Thoracic aorta (tissue), 2 donors: ENCODE measurements around the gene NOS1AP. TPM values are rescaled to one million over a fixed set of nuclear protein-coding genes. Genes with fewer than 3 reads are reported as not detected.

ENCODE experiments used
- ATAC-seq: fragments of 150-250 bp; one replicate; pipeline ENCODE4 v1.8.0; 2017; ENCODE audit warnings: low read depth; ENCODE audit not compliant: insufficient number of reproducible peaks, low FRiP score
- DNase-seq: peaks from one replicate; pipeline ENCODE4 v3.0.0-alpha.2; 2020; ENCODE audit warnings: low spot score
- H3K27ac ChIP-seq, 2 donors: fragments of 200-600 bp; sonication (generic); 1 replicate in 1 of 2; 2 replicates in 1 of 2; pipeline ENCODE4 v1.5.1; 2016; ENCODE audit warnings: mild to moderate bottlenecking in 2 of 2, moderate library complexity in 2 of 2
- H3K27me3 ChIP-seq: fragments of 200-600 bp; sonication (generic); replicated peaks from 2 replicates; pipeline ENCODE4 v1.6.0; 2016; ENCODE audit warnings: mild to moderate bottlenecking; ENCODE audit not compliant: insufficient read depth
- H3K36me3 ChIP-seq: fragments of 200-600 bp; sonication (generic); one replicate; pipeline ENCODE4 v1.5.1; 2016
- H3K4me1 ChIP-seq, 2 donors: fragments of 200-600 bp; sonication (generic); 1 replicate in 1 of 2; 2 replicates in 1 of 2; pipeline versions ENCODE4 v1.5.1 to v1.6.0; 2016; ENCODE audit warnings: low read depth in 2 of 2, mild to moderate bottlenecking in 1 of 2; ENCODE audit not compliant: control insufficient read depth in 1 of 2
- H3K4me3 ChIP-seq: fragments of 200-600 bp; sonication (generic); 2 replicates; pipeline ENCODE4 v1.5.1; 2016; ENCODE audit warnings: mild to moderate bottlenecking
- H3K9me3 ChIP-seq: fragments of 200-600 bp; sonication (generic); 2 replicates; pipeline ENCODE4 v1.5.1; 2016
- CTCF ChIP-seq: fragments of 200-600 bp; sonication (generic); IDR thresholded peaks from one replicate; pipeline ENCODE4 v1.5.1; 2019; ENCODE audit warnings: antibody characterized with exemption
- total RNA-seq, 2 donors: library from RNA; depleted of rRNA; stranded (reverse); fragments of >200 nt; gene quantifications; one replicate each; pipeline versions ENCODE4 v1.1.0 to v1.2.3, GENCODE V29; 2016

The NOS1AP gene
- total RNA-seq, 2 donors from 2014 or later: 6.3 to 12.2 TPM

- no peak overlapping the region for H3K27ac ChIP-seq
- no peaks in the 10 kb centered on the region for H3K36me3 ChIP-seq
- H3K4me1 ChIP-seq: no peaks in the 10 kb centered on the region
- no peak overlapping the region for H3K4me3 ChIP-seq
- H3K9me3 ChIP-seq: no peaks in the 10 kb centered on the region
- no peaks in the 10 kb centered on the region for H3K27me3 ChIP-seq
- no peak for DNase-seq
- ATAC-seq: no peak
- no peak for TF ChIP-seq CTCF
Measured at GRCh38 chr1:162264108-162264507, 194.6 kb downstream of the NOS1AP start.

GRCh38 chr1:162265983-162266382 is 196.5 kb downstream of the NOS1AP start:
- no peak for TF ChIP-seq CTCF
- no peak for ATAC-seq

GRCh38 chr1:162270016-162270770 is 200.7 kb downstream of the NOS1AP start:
- Histone ChIP-seq H3K4me1 (no peaks in the 10 kb centered on the region), H3K27ac (no peak overlapping the region), H3K4me3 (no peak overlapping the region), H3K36me3 (no peaks in the 10 kb centered on the region), H3K9me3 (no peaks in the 10 kb centered on the region), H3K27me3 (no peaks in the 10 kb centered on the region)
- TF ChIP-seq CTCF: no peak
- ATAC-seq (no peak), DNase-seq (no peak)

More at GRCh38 chr1:162265983-162266382, 196.5 kb downstream of the NOS1AP start:
- Histone ChIP-seq H3K27ac (no peak overlapping the region), H3K27me3 (no peaks in the 10 kb centered on the region), H3K4me3 (no peak overlapping the region), H3K9me3 (no peaks in the 10 kb centered on the region), H3K36me3 (no peaks in the 10 kb centered on the region), H3K4me1 (no peaks in the 10 kb centered on the region)
- no peak for DNase-seq

- H3K4me3 ChIP-seq: no peak overlapping the region
- H3K9me3 ChIP-seq: no peaks in the 10 kb centered on the region
- H3K27ac ChIP-seq: no peak overlapping the region
- no peaks in the 10 kb centered on the region for H3K27me3 ChIP-seq
- no peak for DNase-seq
- no peaks in the 10 kb centered on the region for H3K36me3 ChIP-seq
- no peak for ATAC-seq
- H3K4me1 ChIP-seq: no peaks in the 10 kb centered on the region
- no peak for TF ChIP-seq CTCF
Measured at GRCh38 chr1:162271972-162272371, 202.5 kb downstream of the NOS1AP start.

GRCh38 chr1:162272419-162272818 is 202.9 kb downstream of the NOS1AP start:
- no peaks in the 10 kb centered on the region for H3K27me3 ChIP-seq
- H3K4me3 ChIP-seq: no peak overlapping the region
- H3K4me1 ChIP-seq: no peaks in the 10 kb centered on the region
- DNase-seq (no peak), ATAC-seq (no peak)
- no peak overlapping the region for H3K27ac ChIP-seq
- H3K9me3 ChIP-seq: no peaks in the 10 kb centered on the region
- no peaks in the 10 kb centered on the region for H3K36me3 ChIP-seq
- no peak for TF ChIP-seq CTCF
